Pancreas (tissue), 10 donors: ENCODE measurements around the gene LUZP2. TPM values are rescaled to one million over a fixed set of nuclear protein-coding genes. Genes with fewer than 3 reads are reported as not detected.

Source experiments
- ATAC-seq, 4 donors: fragments of 200-7000 bp; cut with Tn5 transposase; one replicate each; pipeline versions ENCODE4 v1.8.0 to v1.9.1; 2020; ENCODE audit warnings: mild to moderate bottlenecking in 4 of 4, moderate library complexity in 4 of 4
- DNase-seq, 6 donors: peaks; one replicate each; pipeline ENCODE4 v3.0.0-alpha.2; 2020
- FAIRE-seq: peaks from 2 replicates; lab custom pipeline; 2012; peaks lifted over from hg19 to GRCh38; lab: Jason Lieb, UNC
- H3K27ac ChIP-seq, 4 donors: fragments of 200-600 bp; sonication (generic); 1 replicate in 3 of 4; 2 replicates in 1 of 4; pipeline versions ENCODE4 v1.5.0 to v1.8.0; 2020
- H3K27me3 ChIP-seq, 4 donors: fragments of 200-600 bp; one replicate each; pipeline ENCODE4 v1.8.0; 2021
- H3K36me3 ChIP-seq, 3 donors: fragments of 200-600 bp; sonication (generic) in 1 of 3; one replicate each; pipeline versions ENCODE4 v1.5.0 to v1.8.0; 2020 to 2021
- H3K4me1 ChIP-seq, 3 donors: fragments of 200-600 bp; one replicate each; pipeline ENCODE4 v1.8.0; 2021
- H3K4me3 ChIP-seq, 4 donors: fragments of 200-600 bp; sonication (generic) in 2 of 4; one replicate each; pipeline versions ENCODE4 v1.5.0 to v1.8.0; 2020 to 2021
- H3K9me3 ChIP-seq, 4 donors: fragments of 200-600 bp; one replicate each; pipeline ENCODE4 v1.8.0; 2021
- CTCF ChIP-seq, 4 donors: fragments of 200-600 bp; sonication (generic) in 3 of 4; IDR thresholded peaks; one replicate each; pipeline versions ENCODE4 v1.5.0 to v1.8.0; 2021; ENCODE audit warnings: antibody characterized with exemption in 4 of 4
- WGBS, 2 donors: extraction: QIAGEN DNeasy Blood & Tissue Kit; methylation state at CpG; one replicate each; pipeline ENCODE4 v1.1.7; 2013; 5-methylcytosine and 5-hydroxymethylcytosine counted together
- intact Hi-C, 3 donors: fragments of 100-400 bp; cut with DNase I; formaldehyde crosslinking; loops; one replicate each; pipeline versions ENCODE4 v1.11.1 to v1.14.2; 2022
- polyA plus RNA-seq, 2 donors: library from polyadenylated mRNA; stranded (reverse); fragments of 200-250 nt; gene quantifications; one replicate each; pipeline ENCODE4 v1.2.3, GENCODE V29; 2013
- total RNA-seq, 6 donors: library from RNA; stranded (reverse); fragmentation: NEBNext Ultra II Directional in 4 of 6; extraction: Animal tissue kit (Norgen Biotek cat#: 25700) in 4 of 6; gene quantifications; one replicate each; pipeline versions ENCODE4 v1.2.1 to v1.2.4, GENCODE V29; 2021 to 2023
- donor health status: healthy with polysubstance abuse.
- donor health status: DM: no; HTN: no; CAD: no; lungs with moderate emphysema.
- donor health status: DM: no; HTN: no; CAD: no.
- donor health status: control.
- donor health status: control.
- donor health status: Bipolar disorder and iron deficiency.
- donor health status: DM: yes; HTN: yes; CAD: no.
- donor health status: DM: no; HTN: no; CAD: no.
- donor health status: DM: no; HTN: no; CAD: no.
- donor health status: DM: yes; HTN: yes; CAD: no.

The LUZP2 gene
- total and polyA plus RNA-seq, 8 donors = 0.04 to 0.19 (median 0.07) TPM; not detected in 3

- DNase-seq (no peak), FAIRE-seq (no peak), ATAC-seq (no peak)
- no peak for TF ChIP-seq CTCF (IDR thresholded peaks at IDR 0.05)
- H3K36me3 ChIP-seq = no peaks in the 10 kb centered on the region
- H3K4me1 ChIP-seq = no peaks in the 10 kb centered on the region
- no peak overlapping the region for H3K4me3 ChIP-seq
- WGBS, 2 donors = 56 to 76% methylated on average over 1 of the region's 1 CpG
- no peaks in the 10 kb centered on the region for H3K9me3 ChIP-seq
- intact Hi-C loops = no loop called here
- H3K27me3 ChIP-seq = no peaks in the 10 kb centered on the region
- H3K27ac ChIP-seq = no peak overlapping the region
Measured at GRCh38 chr11:24636291-24636629, 139.4 kb downstream of the LUZP2 start.

- Histone ChIP-seq H3K4me1 (no peaks in the 10 kb centered on the region), H3K27me3 (no peaks in the 10 kb centered on the region), H3K4me3 (no peak overlapping the region), H3K36me3 (no peaks in the 10 kb centered on the region), H3K9me3 (no peaks in the 10 kb centered on the region), H3K27ac (no peak overlapping the region)
- 38% methylated on average over 6 of the region's 6 CpGs for WGBS, 2 donors
- FAIRE-seq (no peak), DNase-seq (no peak), ATAC-seq (no peak)
- intact Hi-C loops = no loop called here
- TF ChIP-seq CTCF (IDR thresholded peaks at IDR 0.05) = no peak
Measured at GRCh38 chr11:24637520-24637919, 140.7 kb downstream of the LUZP2 start.

GRCh38 chr11:24642648-24643047, 145.8 kb downstream of the LUZP2 start:
- FAIRE-seq (no peak), DNase-seq (no peak), ATAC-seq (no peak)
- no peaks in the 10 kb centered on the region for H3K4me1 ChIP-seq
- H3K27ac ChIP-seq = no peak overlapping the region
- no peaks in the 10 kb centered on the region for H3K36me3 ChIP-seq
- H3K4me3 ChIP-seq = no peak overlapping the region
- intact Hi-C loops = no loop called here
- H3K27me3 ChIP-seq = no peaks in the 10 kb centered on the region
- TF ChIP-seq CTCF (IDR thresholded peaks at IDR 0.05) = no peak
- H3K9me3 ChIP-seq = no peaks in the 10 kb centered on the region

GRCh38 chr11:24645563-24645962, 148.7 kb downstream of the LUZP2 start:
- Histone ChIP-seq H3K4me3 (no peak overlapping the region), H3K9me3 (no peaks in the 10 kb centered on the region), H3K36me3 (no peaks in the 10 kb centered on the region), H3K27ac (no peak overlapping the region), H3K27me3 (no peaks in the 10 kb centered on the region), H3K4me1 (no peaks in the 10 kb centered on the region)
- FAIRE-seq = no peak
- TF ChIP-seq CTCF (IDR thresholded peaks at IDR 0.05) = no peak
- no peak for ATAC-seq
- intact Hi-C loops = no loop called here
- DNase-seq = no peak

GRCh38 chr11:24651873-24652272, 155.0 kb downstream of the LUZP2 start:
- 64 to 91% methylated on average over 2 of the region's 2 CpGs for WGBS, 2 donors
- FAIRE-seq (no peak), ATAC-seq (no peak), DNase-seq (no peak)
- no peaks in the 10 kb centered on the region for H3K9me3 ChIP-seq
- H3K4me1 ChIP-seq = no peaks in the 10 kb centered on the region
- no peaks in the 10 kb centered on the region for H3K36me3 ChIP-seq
- no peak overlapping the region for H3K4me3 ChIP-seq
- H3K27me3 ChIP-seq = no peaks in the 10 kb centered on the region
- intact Hi-C loops = no loop called here
- no peak for TF ChIP-seq CTCF (IDR thresholded peaks at IDR 0.05)
- no peak overlapping the region for H3K27ac ChIP-seq
